Caco-2 (cell line): ENCODE results near the gene MRI1. TPM values are rescaled to one million over a fixed set of nuclear protein-coding genes. Genes with fewer than 3 reads are reported as not detected.

Experiments used
- BruUV-seq: library from RNA; stranded (reverse); fragments of 400-500 nt; replicated peaks from 2 replicates; lab custom pipeline; 2021; lab: Mats Ljungman, UMichigan
- CTCF ChIA-PET: fragments of 300-600 bp; sonication (Branson Sonifier 250); formaldehyde crosslinking; loops from one replicate; lab custom pipeline; 2022; ENCODE audit warnings: antibody characterized with exemption; lab: Charles Lee
- POLR2A ChIA-PET: fragments of 300-600 bp; sonication (Branson Sonifier 250); formaldehyde crosslinking; loops from one replicate; lab custom pipeline; 2022; ENCODE audit warnings: antibody characterized with exemption; lab: Charles Lee
- DNase-seq, 2 experiments: peaks; one replicate each; pipeline versions ENCODE4 v3.0.0 to v3.0.0-alpha.2; 2020 to 2022
- H3K27me3 ChIP-seq: replicated peaks from 2 replicates; pipeline ENCODE4 v1.6.0; 2011; ENCODE audit warnings: low read length; ENCODE audit not compliant: control insufficient read depth, insufficient read depth
- H3K36me3 ChIP-seq: 2 replicates; pipeline ENCODE4 v1.5.1; 2011; ENCODE audit warnings: low read length; ENCODE audit not compliant: control insufficient read depth, insufficient read depth
- H3K4me1 ChIP-seq: fragments of 250-450 bp; sonication (Bioruptor Pico); 2 replicates; pipeline ENCODE4 v1.5.1; 2020; ENCODE audit warnings: mild to moderate bottlenecking
- H3K4me3 ChIP-seq: 2 replicates; pipeline ENCODE4 v1.5.1; 2011; ENCODE audit warnings: low read depth, mild to moderate bottlenecking, control low read depth, low read length
- H3K9me3 ChIP-seq: fragments of 250-450 bp; sonication (Bioruptor Pico); 2 replicates; pipeline ENCODE4 v1.5.1; 2020; ENCODE audit warnings: mild to moderate bottlenecking, moderate library complexity
- H3K27ac Mint-ChIP-seq: one replicate; pipeline ENCODE4 v1.8.0; 2022; ENCODE audit warnings: mixed read lengths; ENCODE audit not compliant: unreplicated experiment
- H3K27me3 Mint-ChIP-seq: one replicate; pipeline ENCODE4 v1.8.0; 2022; ENCODE audit warnings: mixed read lengths; ENCODE audit not compliant: insufficient read depth, unreplicated experiment
- H3K36me3 Mint-ChIP-seq: one replicate; pipeline ENCODE4 v1.8.0; 2022; ENCODE audit warnings: mild to moderate bottlenecking, mixed read lengths; ENCODE audit not compliant: insufficient read depth, unreplicated experiment
- H3K4me1 Mint-ChIP-seq: one replicate; pipeline ENCODE4 v1.8.0; 2022; ENCODE audit warnings: low read depth, mixed read lengths; ENCODE audit not compliant: unreplicated experiment
- H3K4me3 Mint-ChIP-seq: one replicate; pipeline ENCODE4 v1.8.0; 2022; ENCODE audit warnings: mild to moderate bottlenecking, moderate library complexity, mixed read lengths; ENCODE audit not compliant: unreplicated experiment
- H3K9me3 Mint-ChIP-seq: one replicate; pipeline ENCODE4 v1.8.0; 2022; ENCODE audit warnings: mixed read lengths; ENCODE audit not compliant: unreplicated experiment
- CTCF ChIP-seq, 2 experiments: fragments of 200-600 bp in 1 of 2; IDR thresholded peaks; 1 replicate in 1 of 2; 2 replicates in 1 of 2; pipeline versions ENCODE4 v1.5.1 to v1.8.0; 2011 to 2022; ENCODE audit warnings: antibody characterized with exemption in 1 of 2, control low read depth in 1 of 2, inconsistent platforms in 1 of 2, low read depth in 1 of 2, low read length in 1 of 2, mild to moderate bottlenecking in 1 of 2, moderate library complexity in 1 of 2; ENCODE audit not compliant: insufficient read depth in 1 of 2, severe bottlenecking in 1 of 2, unreplicated experiment in 1 of 2
- intact Hi-C: fragments of 100-400 bp; cut with micrococcal nuclease; formaldehyde crosslinking; loops from one replicate; pipeline ENCODE4 v1.10.0; 2022; ENCODE audit not compliant: unreplicated experiment
- total RNA-seq: library from RNA; stranded (reverse); gene quantifications from 2 replicates; pipeline ENCODE4 v1.2.3, GENCODE V29; 2022

The MRI1 gene
- total RNA-seq, 1 experiment from 2014 or later, result 25.7 TPM

GRCh38 chr19:13782537-13782936 is 18.2 kb downstream of the MRI1 start:
- Histone ChIP-seq H3K36me3 (peaks cover 3% of the 10 kb centered on the region; the same call in 1 of the 2 replicates), H3K27me3 (no peaks in the 10 kb centered on the region), H3K4me1 (peaks cover 4% of the 10 kb centered on the region; the same call in 1 of the 2 replicates), H3K9me3 (no peaks in the 10 kb centered on the region), H3K4me3 (no peak overlapping the region)
- ChIA-PET CTCF (interaction anchor here (0.6 to 3.9 kb wide), 2 partner anchors 65 to 80 kb away, joined by 4 to 26 read pairs; no protein-coding TSS in a partner anchor), POLR2A (interaction anchor here (0.5 kb wide), 1 partner anchor 16 kb away, joined by 3 read pairs; no protein-coding TSS in a partner anchor)
- no peak for TF ChIP-seq CTCF (IDR thresholded peaks at IDR 0.05; ENCODE audit: insufficient read depth in 1 of 2, low read depth in 1 of 2, low read length in 1 of 2, severe bottlenecking in 1 of 2, unreplicated experiment in 1 of 2)
- Mint-ChIP-seq H3K36me3 (peaks cover 15% of the 10 kb centered on the region), H3K4me3 (no peak overlapping the region), H3K9me3 (no peaks in the 10 kb centered on the region), H3K4me1 (peaks cover 13% of the 10 kb centered on the region), H3K27me3 (no peaks in the 10 kb centered on the region), H3K27ac (no peak overlapping the region)
- no peak for DNase-seq
- BruUV-seq, result no TSS peak
- intact Hi-C loops, result no loop called here

GRCh38 chr19:13783565-13784500 is 19.5 kb downstream of the MRI1 start:
- Mint-ChIP-seq H3K9me3 (no peaks in the 10 kb centered on the region), H3K27ac (peak overlapping the region; percentile 19), H3K4me1 (peaks cover 13% of the 10 kb centered on the region), H3K4me3 (no peak overlapping the region), H3K27me3 (no peaks in the 10 kb centered on the region), H3K36me3 (peaks cover 5% of the 10 kb centered on the region)
- Histone ChIP-seq H3K9me3 (no peaks in the 10 kb centered on the region), H3K36me3 (0 out of 2 replicates have a peak, but pooled peaks cover 3% of the 10 kb centered on the region), H3K27me3 (no peaks in the 10 kb centered on the region), H3K4me1 (peaks cover 4% of the 10 kb centered on the region; the same call in 1 of the 2 replicates), H3K4me3 (no peak overlapping the region)
- no peak for TF ChIP-seq CTCF (IDR thresholded peaks at IDR 0.05; ENCODE audit: insufficient read depth in 1 of 2, low read depth in 1 of 2, low read length in 1 of 2, severe bottlenecking in 1 of 2, unreplicated experiment in 1 of 2)
- ChIA-PET POLR2A (no interaction called here), CTCF (interaction anchor here (0.8 to 3.9 kb wide), 3 partner anchors 12 to 82 kb away, joined by 3 to 26 read pairs (median 3); partner anchors contain the start of gene ZSWIM4)
- no TSS peak for BruUV-seq
- DNase-seq, result no peak
- intact Hi-C loops, result no loop called here

GRCh38 chr19:13784731-13785452 is 20.6 kb downstream of the MRI1 start:
- H3K4me1 ChIP-seq, result peaks cover 4% of the 10 kb centered on the region; the same call in 1 of the 2 replicates
- no peaks in the 10 kb centered on the region for H3K9me3 Mint-ChIP-seq
- no peaks in the 10 kb centered on the region for H3K36me3 ChIP-seq
- H3K27ac Mint-ChIP-seq, result peak overlapping the region; percentile 48
- DNase-seq, result peak; percentile 64 to 75
- H3K9me3 ChIP-seq, result no peaks in the 10 kb centered on the region
- peak; percentile 76 to 78 for TF ChIP-seq CTCF (IDR thresholded peaks at IDR 0.05; ENCODE audit: insufficient read depth in 1 of 2, low read depth in 1 of 2, low read length in 1 of 2, severe bottlenecking in 1 of 2, unreplicated experiment in 1 of 2)
- H3K27me3 ChIP-seq, result no peaks in the 10 kb centered on the region
- ChIA-PET CTCF (interaction anchor here (0.8 to 3.9 kb wide), 3 partner anchors 11 to 81 kb away, joined by 3 to 26 read pairs (median 3); partner anchors contain the start of gene ZSWIM4), POLR2A (no interaction called here)
- H3K36me3 Mint-ChIP-seq, result peaks cover 5% of the 10 kb centered on the region
- intact Hi-C loops, result loop anchor here (1.0 kb wide), 1 partner anchor 77 kb away; no protein-coding TSS in a partner anchor
- BruUV-seq, result no TSS peak
- no peak overlapping the region for H3K4me3 ChIP-seq
- no peak overlapping the region for H3K4me3 Mint-ChIP-seq
- peaks cover 13% of the 10 kb centered on the region for H3K4me1 Mint-ChIP-seq
- no peaks in the 10 kb centered on the region for H3K27me3 Mint-ChIP-seq
